GM19238 (cell line): ENCODE data around the gene FBXL3.
A peak's percentile ranks its signal among the peaks of the same experiment; 100 is the strongest.
"Not testable (repeated sequence)": the region's sequence is repeated elsewhere in the genome, so short reads cannot be mapped to it uniquely, and the experiment has no call there.

Experiments used
- DNase-seq: peaks from one replicate; pipeline ENCODE4 v3.0.0; 2011; ENCODE audit warnings: low spot score; ENCODE audit not compliant: insufficient read length

The FBXL3 gene

GRCh38 chr13:77026255-77026860, 601 bp downstream of the FBXL3 start:
- DNase-seq, result peak; percentile 45

GRCh38 chr13:77022341-77022740, 4.6 kb downstream of the FBXL3 start:
- no peak for DNase-seq

GRCh38 chr13:77019756-77020155, 7.2 kb downstream of the FBXL3 start:
- DNase-seq, result no peak

- no peak for DNase-seq
Measured at GRCh38 chr13:77016888-77017623, 9.9 kb downstream of the FBXL3 start.

- no peak for DNase-seq
Measured at GRCh38 chr13:77016251-77016812, 10.6 kb downstream of the FBXL3 start.

GRCh38 chr13:77014906-77015685, 11.9 kb downstream of the FBXL3 start:
- no peak for DNase-seq

GRCh38 chr13:77013853-77014542, 13.0 kb downstream of the FBXL3 start:
- no peak for DNase-seq

GRCh38 chr13:77009719-77010118, 17.2 kb downstream of the FBXL3 start:
- DNase-seq, result not testable (repeated sequence)

GRCh38 chr13:77009011-77009410, 17.9 kb downstream of the FBXL3 start:
- DNase-seq, result no peak

GRCh38 chr13:77008337-77008736, 18.6 kb downstream of the FBXL3 start:
- DNase-seq, result not testable (repeated sequence)

- DNase-seq, result no peak
Measured at GRCh38 chr13:77002590-77003190, 24.3 kb downstream of the FBXL3 start.

GRCh38 chr13:77001963-77002587, 24.9 kb downstream of the FBXL3 start:
- no peak for DNase-seq

- DNase-seq, result no peak
Measured at GRCh38 chr13:77001540-77001939, 25.4 kb downstream of the FBXL3 start.

GRCh38 chr13:77000475-77000874, 26.5 kb downstream of the FBXL3 start:
- no peak for DNase-seq

- no peak for DNase-seq
Measured at GRCh38 chr13:76994281-76994680, 32.7 kb downstream of the FBXL3 start.

- DNase-seq, result no peak
Measured at GRCh38 chr13:76993473-76993872, 33.5 kb downstream of the FBXL3 start.

GRCh38 chr13:76993021-76993420, 33.9 kb downstream of the FBXL3 start:
- DNase-seq, result no peak

GRCh38 chr13:76992548-76993001, 34.4 kb downstream of the FBXL3 start:
- DNase-seq, result no peak

- peak; percentile 93 for DNase-seq
Measured at GRCh38 chr13:76991796-76992547, 35.0 kb downstream of the FBXL3 start, which contains the start of gene CLN5. CLN5 (plus strand) TSS chr13:76992081; CDS start chr13:76992099, 18 bp downstream.

GRCh38 chr13:76991432-76991795, 35.5 kb downstream of the FBXL3 start:
- peak; percentile 37 for DNase-seq
